ENCODE measurements around the gene JMJD1C.

DNA sequence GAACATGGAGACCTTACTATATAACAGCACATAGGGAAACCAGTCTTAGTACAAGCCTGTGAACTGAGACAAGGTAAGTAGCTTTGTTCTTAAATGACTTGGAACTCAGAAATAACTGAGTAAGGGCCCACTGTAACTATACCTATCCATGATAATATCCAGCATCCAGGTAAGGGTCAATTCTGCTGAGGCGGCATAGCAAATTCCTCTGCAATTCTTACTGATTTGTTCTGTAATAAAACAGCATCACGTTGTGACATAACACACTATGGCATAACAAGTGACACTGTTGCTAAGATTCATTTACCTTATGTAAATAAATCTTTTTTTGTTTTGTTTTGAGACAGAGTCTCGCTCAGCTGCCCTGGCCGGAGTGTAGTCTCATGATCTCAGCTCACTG lies 97.4 kb downstream of the JMJD1C start:
- TF ChIP-seq, protein P1, sequence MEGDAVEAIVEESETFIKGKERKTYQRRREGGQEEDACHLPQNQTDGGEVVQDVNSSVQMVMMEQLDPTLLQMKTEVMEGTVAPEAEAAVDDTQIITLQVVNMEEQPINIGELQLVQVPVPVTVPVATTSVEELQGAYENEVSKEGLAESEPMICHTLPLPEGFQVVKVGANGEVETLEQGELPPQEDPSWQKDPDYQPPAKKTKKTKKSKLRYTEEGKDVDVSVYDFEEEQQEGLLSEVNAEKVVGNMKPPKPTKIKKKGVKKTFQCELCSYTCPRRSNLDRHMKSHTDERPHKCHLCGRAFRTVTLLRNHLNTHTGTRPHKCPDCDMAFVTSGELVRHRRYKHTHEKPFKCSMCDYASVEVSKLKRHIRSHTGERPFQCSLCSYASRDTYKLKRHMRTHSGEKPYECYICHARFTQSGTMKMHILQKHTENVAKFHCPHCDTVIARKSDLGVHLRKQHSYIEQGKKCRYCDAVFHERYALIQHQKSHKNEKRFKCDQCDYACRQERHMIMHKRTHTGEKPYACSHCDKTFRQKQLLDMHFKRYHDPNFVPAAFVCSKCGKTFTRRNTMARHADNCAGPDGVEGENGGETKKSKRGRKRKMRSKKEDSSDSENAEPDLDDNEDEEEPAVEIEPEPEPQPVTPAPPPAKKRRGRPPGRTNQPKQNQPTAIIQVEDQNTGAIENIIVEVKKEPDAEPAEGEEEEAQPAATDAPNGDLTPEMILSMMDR (IDR thresholded peaks at IDR 0.05): no peak
- TF ChIP-seq POLR2A (IDR thresholded peaks at IDR 0.05): no peak
